ENCODE results near the gene ART5.
"Not testable (repeated sequence)": the region's sequence is repeated elsewhere in the genome, so short reads cannot be mapped to it uniquely, and the experiment has no call there.

ART5 gene

DNA sequence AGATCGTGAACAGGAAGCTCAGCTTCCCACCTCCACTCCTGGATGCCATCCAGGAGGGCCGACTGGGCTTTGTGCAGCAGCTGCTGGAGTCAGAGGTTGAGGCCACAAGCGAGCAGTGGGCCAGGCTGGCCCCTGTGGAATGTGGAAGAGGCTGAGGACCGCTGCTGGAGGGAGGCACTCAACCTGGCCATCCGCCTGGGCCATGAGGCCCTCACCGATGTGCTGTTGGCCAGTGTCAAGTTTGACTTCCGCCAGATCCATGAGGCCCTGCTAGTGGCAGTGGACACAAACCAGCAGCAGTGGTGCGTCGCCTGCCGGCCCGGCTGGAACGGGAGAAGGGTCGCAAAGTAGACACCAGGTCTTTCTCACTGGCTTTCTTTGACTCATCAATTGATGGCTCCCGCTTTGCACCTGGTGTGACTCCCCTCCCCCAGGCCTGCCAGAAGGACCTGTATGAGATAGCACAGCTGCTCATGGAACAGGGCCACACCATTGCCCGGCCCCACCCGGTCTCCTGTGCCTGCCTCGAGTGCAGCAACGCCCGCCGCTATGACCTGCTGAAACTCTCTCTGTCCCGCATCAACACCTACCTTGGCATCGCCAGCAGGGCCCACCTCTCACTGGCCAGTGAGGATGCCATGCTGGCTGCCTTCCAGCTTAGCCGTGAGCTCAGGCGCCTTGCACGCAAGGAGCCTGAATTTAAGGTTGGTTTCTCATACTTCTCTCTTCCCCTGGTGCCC is 24.9 kb downstream of the ART5 start:
- DNase-seq = no peak

DNA sequence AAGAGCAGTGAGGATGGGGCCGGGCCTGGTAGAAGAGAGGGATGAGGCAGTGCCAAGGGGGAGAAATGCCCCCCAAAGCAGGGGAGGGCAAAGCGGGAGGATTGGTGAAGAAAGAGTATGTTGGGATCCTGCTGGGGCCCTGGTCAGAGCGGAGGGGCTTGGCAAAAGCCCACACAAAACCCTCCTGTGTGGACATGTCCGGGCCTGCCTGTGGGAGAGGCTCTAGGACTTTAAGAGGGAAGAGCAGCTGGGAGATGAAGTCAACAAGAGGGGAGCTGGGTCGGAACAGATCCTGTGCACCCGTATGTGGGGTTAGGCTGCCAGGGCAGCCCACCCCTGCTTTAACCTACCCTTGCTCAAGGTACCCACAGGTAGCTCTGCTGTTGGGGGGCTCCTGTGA is 25.8 kb downstream of the ART5 start:
- DNase-seq = no peak

GRCh38 chr11:3614742-3615171 is 27.0 kb downstream of the ART5 start:
- DNase-seq = peak; percentile 97

DNA sequence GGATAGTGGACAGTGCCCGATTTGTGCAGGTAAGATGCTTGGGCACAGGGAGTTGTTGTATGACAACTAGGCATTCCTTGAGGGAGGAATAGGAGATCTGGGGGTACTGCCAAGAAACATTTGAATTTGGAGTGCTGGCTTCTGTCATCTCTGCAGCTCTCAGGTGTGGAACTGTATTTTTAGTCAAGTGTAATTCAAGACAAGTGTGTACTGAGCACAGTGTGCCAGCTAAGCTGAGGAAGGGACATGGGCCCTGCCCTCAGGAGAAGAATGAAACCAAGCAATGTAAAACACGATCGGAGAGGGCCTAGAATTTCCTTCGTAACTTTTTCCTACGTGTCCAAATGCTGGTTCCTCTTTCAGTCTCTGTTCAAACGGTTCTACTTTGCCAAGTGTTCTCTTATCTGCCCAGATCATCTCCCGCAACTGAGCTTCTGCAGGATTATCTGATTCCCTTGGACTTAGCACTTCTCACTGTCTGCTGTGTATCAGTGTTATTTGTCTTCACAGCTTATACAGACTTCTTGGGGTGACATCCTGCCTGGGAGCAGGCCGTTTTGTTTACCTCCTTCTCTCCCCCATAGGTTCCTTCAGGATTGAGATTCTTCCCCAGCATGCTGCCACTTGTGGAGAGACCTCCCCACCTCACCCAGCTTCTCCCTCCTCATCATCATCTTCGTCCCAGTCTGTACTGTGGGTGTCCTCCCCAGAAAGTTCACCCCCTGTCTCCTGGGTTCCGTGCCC is 27.6 kb downstream of the ART5 start:
- DNase-seq = peak; percentile 84

DNA sequence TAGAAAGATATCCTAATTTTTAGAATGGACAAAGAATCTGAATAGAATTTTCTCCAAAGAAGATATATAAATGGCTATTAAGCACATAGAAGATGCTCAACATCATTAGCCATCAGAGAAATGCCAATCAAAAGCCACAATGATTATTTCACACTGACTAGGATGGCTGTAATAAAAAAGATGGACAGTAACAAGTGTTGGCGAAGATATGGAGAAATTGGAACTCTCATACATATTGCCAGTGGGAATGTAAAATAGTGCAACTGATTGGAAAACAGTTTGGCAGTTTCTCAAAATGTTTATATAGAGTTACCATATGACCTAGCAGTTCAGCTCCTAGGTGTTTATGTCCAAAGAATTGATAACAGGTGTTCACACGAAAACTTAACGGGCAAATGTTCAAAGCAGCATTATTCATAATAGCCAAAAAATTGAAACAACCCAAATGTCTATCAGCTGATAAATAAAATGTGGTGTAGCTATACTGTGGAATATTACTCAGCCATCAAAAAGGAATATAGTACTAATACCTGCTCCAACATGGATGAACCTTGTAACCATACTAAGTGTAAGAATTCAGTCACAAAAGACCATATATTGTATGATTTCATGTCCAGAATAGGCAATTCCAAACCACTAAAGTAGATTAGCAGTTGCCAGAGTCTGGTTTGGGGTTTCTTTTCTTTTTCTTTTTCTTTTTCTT is 29.7 kb downstream of the ART5 start:
- DNase-seq = no peak

DNA sequence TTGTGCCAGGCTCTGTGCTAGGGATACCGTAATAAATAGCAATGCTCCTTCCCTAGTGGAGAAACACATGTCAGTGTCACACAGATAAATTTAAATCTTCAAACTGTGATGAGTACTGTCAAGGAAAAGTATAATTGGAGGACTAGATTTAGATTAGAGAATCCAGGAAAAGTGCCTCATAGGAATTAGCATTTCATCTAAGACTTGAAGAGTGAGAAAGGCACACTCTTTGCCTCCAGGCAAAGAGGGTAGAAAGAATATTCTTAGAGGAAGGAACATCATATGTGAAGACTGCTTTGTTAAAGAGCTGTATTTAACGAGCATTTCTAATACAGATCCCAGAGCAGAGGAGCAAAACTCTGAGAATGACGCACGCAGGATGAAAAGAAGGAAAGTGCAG is 30.9 kb downstream of the ART5 start:
- no peak for DNase-seq

DNA sequence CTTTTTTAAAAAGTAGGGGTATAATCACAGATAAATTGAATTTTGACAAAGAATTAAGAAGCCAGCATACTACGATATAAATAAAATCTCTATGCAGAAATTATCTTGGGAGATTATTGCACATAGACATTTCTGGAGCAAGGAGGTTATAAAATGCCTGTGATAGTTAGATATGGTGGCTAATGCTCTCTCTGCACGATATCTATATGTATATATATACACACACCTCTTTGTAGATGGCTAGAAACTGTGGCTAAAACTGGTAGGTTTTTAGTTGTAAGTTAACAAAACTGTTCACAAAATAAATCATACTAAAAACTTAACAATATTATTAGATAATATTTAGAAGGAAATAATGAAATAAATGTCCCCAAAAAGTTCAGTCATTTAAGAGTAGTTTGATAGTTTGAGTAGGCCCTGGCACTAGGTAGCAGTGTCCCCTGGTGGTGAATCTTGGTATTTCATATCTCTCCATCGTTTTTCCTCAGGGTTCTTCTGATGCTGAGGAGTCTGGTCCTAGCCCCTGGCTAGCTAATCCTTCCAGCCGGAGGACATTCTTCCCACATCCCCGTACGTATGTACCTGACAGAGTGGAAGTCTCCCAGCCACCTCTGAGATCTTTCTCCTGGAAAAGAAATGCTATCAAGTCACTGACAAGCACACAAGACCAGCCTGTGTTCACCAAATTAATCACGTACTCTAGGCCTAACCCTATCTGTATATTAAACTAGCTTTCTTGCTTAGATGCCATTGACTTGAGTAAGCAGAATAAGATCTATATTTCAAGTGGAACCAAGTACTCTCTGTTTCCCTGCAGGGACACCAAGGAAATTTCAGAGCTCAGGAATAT is 32.2 kb downstream of the ART5 start:
- DNase-seq = peak; percentile 76

DNA sequence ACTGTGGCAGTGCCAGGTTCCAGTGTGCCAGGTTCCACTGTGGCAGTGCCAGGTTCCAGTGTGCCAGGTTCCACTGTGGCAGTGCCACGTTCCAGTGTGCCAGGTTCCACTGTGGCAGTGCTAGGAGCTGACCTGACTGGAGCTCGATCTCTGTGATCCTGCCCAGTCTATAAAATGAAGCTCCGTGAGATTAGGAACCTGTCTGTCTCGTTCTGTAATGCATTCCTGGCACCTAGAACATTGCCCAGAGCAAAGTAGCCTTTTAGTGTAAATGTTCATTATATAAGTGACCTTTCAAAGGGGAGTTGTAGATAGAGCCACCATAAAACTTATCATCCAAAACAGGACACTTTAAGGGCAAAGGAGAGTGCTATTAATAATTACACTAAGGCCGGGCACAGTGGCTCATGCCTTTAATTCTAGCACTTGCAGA is 36.0 kb downstream of the ART5 start:
- DNase-seq = no peak

GRCh38 chr11:3605283-3605662 is 36.5 kb downstream of the ART5 start:
- no peak for DNase-seq

DNA sequence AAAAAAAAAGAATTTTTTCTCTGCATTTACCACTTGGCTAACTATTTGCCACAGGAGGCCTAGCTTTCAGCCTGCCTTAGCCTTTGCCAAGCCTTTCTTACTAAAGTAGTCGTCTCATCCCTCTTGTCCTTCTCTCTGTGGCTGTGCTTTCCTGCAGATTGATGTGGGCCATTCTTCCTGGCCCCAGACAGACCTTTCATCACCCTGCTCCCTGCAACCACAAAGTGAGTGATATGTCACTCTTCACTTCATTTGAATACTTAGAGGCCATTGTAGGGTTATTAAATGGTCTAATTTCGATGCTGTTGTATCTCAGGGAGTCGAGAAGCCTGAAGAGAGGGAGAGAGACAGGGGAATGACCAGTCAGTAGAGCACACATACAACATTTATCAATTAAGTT is 37.6 kb downstream of the ART5 start:
- no peak for DNase-seq

DNA sequence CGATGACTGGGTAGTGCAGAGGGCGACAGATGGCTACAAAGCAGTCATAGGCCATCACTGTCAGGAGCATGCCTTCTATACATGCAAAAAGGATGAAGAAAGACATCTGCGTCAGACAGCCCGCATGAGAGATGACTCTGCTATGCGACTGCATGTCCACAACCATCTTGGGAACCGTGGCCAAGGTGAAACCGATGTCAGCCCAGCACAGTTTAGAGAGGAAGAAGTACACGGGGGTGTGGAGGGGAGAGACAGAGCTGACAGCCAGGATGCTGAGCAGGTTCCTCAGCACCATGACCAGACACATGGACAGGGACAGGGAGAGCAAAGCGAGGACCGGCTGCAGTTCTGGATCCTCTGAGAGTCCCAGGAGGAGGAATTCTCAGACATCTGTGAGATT is 41.6 kb downstream of the ART5 start:
- DNase-seq = not testable (repeated sequence)

DNA sequence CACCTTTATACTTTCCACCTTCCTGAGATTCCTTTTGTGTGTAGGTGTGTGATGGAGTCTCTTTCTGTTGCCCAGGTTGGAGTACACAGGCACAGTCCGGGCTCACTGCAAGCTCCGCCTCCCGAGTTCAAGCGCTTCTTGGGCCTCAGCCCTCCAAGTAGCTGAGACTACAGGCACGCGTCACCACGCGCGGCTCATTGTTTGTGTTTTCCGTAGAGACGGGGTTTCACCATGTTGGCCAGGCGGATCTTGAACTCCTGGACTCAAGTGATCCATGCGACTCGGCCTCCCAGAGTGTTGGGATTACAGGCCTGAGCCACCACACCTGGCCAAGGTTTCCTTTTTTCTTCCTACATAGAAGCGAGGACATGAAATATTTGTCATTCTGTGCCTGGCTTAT is 44.0 kb downstream of the ART5 start:
- DNase-seq = not testable (repeated sequence)

DNA sequence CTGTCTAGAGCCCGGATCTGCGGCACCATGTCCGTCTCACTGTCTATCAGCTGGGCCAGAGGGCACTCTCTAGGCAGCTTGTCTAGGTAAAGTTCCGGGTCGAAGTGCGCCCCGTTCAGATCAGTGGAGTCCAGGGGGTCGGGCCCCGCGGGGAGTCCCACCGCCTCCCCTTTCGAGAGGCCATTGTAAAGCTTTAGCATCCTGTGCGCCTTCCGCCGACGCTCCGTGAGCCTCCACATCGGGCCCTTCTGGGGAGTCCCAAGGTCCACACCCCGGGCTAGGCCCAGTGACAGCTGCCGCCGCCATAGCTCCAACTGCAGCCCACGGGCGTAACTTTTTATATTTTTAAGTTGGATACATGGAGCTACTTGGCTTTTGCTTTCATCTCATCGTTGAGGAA is 50.5 kb downstream of the ART5 start:
- DNase-seq = not testable (repeated sequence)

GRCh38 chr11:3590193-3590592 is 51.6 kb downstream of the ART5 start:
- not testable (repeated sequence) for DNase-seq

- DNase-seq = not testable (repeated sequence)
Observed at GRCh38 chr11:3588776-3589175, 53.0 kb downstream of the ART5 start.

Measured in hematopoietic multipotent progenitor cell treated with erythropoietin and hydrocortisone succinate and interleukin-3 and kit ligand, for 4 days (in vitro differentiated cells).